Measurements from ENCODE around the gene WDR1. TPM values are rescaled to one million over a fixed set of nuclear protein-coding genes. Genes with fewer than 3 reads are reported as not detected.

WDR1 gene
- polyA plus RNA-seq (2012; ENCODE audit: insufficient read depth, insufficient read length, low read depth): 93.6 TPM

DNA sequence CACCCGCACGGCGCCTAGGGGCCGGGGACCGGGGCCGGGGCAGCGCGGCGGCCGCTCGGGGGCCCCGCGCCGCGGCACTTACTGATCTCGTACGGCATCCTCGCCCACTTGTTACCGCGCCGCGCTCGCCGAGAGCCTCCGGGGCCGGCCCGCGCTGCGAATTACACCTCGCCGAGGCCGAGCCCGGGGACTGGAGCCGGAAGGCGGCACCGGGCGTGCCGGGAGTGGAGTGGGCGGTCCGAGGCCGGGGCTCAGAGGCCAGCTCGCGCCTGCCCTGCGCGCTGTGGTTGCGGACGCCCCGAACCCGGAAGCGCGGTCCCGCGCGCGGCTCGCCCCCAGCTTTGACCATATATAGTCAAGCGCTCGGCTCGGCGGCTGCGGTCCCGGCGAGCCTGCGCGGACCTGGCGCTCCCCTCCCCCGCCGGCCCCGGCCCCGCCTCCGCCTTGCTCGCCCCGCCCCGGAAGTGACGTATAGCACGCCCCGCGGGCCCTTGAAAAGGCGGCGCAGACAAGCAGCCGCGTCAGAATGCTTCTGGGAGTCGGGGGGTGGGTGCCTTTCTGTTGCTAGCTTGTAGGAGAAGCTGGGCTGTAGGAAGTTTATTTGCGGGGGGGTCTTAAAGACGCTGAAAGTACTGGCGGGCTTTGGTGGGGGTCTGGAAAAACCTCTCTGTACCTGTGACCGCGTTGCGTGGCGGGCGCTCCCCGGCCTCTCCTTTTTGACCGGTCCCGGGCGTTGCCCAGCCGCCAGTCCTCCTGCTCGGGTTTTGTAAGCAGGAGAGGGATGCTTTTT, at the start of gene WDR1:
TSS of gene WDR1 (minus strand) at position 231 of the 790 bp plus-strand sequence. CDS start at position 98, 133 bp downstream.
- H3K36me3 ChIP-seq: peaks cover 32% of the 10 kb centered on the region
- H3K4me3 ChIP-seq (ENCODE audit: low read depth, low read length): peak within 1 kb of the TSS; percentile 78
- TF ChIP-seq, protein P1, sequence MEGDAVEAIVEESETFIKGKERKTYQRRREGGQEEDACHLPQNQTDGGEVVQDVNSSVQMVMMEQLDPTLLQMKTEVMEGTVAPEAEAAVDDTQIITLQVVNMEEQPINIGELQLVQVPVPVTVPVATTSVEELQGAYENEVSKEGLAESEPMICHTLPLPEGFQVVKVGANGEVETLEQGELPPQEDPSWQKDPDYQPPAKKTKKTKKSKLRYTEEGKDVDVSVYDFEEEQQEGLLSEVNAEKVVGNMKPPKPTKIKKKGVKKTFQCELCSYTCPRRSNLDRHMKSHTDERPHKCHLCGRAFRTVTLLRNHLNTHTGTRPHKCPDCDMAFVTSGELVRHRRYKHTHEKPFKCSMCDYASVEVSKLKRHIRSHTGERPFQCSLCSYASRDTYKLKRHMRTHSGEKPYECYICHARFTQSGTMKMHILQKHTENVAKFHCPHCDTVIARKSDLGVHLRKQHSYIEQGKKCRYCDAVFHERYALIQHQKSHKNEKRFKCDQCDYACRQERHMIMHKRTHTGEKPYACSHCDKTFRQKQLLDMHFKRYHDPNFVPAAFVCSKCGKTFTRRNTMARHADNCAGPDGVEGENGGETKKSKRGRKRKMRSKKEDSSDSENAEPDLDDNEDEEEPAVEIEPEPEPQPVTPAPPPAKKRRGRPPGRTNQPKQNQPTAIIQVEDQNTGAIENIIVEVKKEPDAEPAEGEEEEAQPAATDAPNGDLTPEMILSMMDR (IDR thresholded peaks at IDR 0.05; ENCODE audit: low read depth, low read length): no peak
- H3K9me3 ChIP-seq: no peaks in the 10 kb centered on the region
- 0 out of 2 replicates have a peak, but pooled peaks cover 3% of the 10 kb centered on the region for H3K4me1 ChIP-seq
- H3K27me3 ChIP-seq: no peaks in the 10 kb centered on the region
- DNase-seq: peak; percentile 96

DNA sequence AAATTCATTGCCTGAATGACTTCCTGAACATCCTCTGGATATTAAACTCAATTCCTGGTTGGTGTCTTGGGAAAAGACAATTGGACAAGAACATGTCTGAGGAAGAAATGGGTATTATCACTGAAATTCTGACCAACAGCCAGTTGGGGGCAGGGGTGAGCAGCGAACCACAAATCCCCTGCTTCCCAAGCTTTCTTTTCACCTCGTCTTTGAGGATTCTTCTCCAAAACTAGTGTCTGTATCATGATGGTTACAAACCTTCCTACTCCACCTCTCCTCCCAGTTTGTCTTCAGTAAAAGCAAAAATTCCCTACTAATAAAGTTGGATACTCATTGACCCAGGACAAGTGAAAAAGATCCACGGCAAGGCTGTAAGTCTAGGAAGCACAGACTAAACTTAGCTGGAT, 48.3 kb upstream of the WDR1 start:
- Histone ChIP-seq H3K4me1 (no peaks in the 10 kb centered on the region), H3K27me3 (no peaks in the 10 kb centered on the region), H3K4me3 (ENCODE audit: low read depth, low read length) (no peak overlapping the region), H3K36me3 (no peaks in the 10 kb centered on the region), H3K9me3 (no peaks in the 10 kb centered on the region)
- DNase-seq: peak; percentile 29
- TF ChIP-seq, protein P1 (IDR thresholded peaks at IDR 0.05; ENCODE audit: low read depth, low read length): peak; percentile 69

DNA sequence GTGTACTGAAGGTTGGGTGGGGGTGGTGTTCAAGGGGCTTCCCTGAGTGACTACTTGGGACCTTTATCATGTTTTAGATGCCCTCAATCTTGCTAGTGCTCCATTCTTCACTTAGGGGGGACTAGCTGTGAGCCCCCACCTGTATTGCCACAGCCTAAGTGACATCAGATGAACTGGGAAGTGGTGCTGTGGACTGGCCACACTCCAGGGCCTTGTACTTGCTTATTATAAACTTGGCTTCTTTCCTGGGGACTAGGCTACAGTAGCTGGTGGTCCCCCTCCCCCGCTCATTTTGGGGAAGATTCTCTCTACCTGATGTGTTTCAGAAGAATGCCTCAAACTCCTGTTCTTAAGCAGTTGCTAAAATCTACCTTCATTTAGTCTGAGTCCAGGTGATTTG, 46.7 kb upstream of the WDR1 start:
- Histone ChIP-seq H3K9me3 (no peaks in the 10 kb centered on the region), H3K27me3 (no peaks in the 10 kb centered on the region), H3K36me3 (no peaks in the 10 kb centered on the region), H3K4me1 (no peaks in the 10 kb centered on the region), H3K4me3 (ENCODE audit: low read depth, low read length) (no peak overlapping the region)
- TF ChIP-seq, protein P1 (IDR thresholded peaks at IDR 0.05; ENCODE audit: low read depth, low read length): no peak
- no peak for DNase-seq

DNA sequence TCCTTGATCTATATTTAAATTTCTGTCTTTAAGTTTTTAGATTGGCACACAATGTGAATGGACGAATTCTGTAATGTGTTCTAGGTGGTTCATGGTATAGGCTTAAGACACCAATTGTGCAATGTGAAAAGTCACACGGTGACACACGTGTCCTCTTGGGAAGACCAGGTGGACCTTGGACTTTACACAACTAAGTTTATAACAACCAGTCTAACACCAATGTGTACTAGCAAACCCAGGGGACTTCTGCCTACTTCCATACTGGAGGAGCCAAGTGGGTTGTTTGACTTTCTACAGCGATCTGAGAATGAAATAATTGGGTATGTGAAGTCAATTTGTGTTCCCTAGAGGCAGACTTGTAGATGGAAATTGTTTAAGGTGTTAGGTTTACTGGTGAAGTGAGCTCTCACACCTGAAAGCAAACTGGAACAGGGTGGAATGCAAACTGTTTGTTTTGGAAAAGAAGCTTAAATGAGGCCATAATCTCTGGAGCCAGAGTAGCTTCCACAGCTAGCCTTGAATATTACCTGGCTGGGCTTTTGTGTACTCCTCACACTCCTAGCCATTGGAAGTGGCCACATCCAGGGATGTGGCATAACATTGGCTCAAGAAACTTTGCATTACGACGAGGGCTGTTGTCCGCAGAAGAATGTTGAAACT, 45.9 kb upstream of the WDR1 start:
- Histone ChIP-seq H3K27me3 (no peaks in the 10 kb centered on the region), H3K36me3 (no peaks in the 10 kb centered on the region), H3K9me3 (no peaks in the 10 kb centered on the region), H3K4me1 (no peaks in the 10 kb centered on the region), H3K4me3 (ENCODE audit: low read depth, low read length) (no peak overlapping the region)
- TF ChIP-seq, protein P1 (IDR thresholded peaks at IDR 0.05; ENCODE audit: low read depth, low read length): no peak
- DNase-seq: no peak

- H3K4me3 ChIP-seq (ENCODE audit: low read depth, low read length): no peak overlapping the region
- H3K27me3 ChIP-seq: no peaks in the 10 kb centered on the region
- DNase-seq: no peak
- no peaks in the 10 kb centered on the region for H3K36me3 ChIP-seq
- H3K4me1 ChIP-seq: no peaks in the 10 kb centered on the region
- H3K9me3 ChIP-seq: no peaks in the 10 kb centered on the region
- TF ChIP-seq, protein P1 (IDR thresholded peaks at IDR 0.05; ENCODE audit: low read depth, low read length): no peak
These were observed 45.2 kb upstream of the WDR1 start for GRCh38 chr4:10161840-10162239.

DNA sequence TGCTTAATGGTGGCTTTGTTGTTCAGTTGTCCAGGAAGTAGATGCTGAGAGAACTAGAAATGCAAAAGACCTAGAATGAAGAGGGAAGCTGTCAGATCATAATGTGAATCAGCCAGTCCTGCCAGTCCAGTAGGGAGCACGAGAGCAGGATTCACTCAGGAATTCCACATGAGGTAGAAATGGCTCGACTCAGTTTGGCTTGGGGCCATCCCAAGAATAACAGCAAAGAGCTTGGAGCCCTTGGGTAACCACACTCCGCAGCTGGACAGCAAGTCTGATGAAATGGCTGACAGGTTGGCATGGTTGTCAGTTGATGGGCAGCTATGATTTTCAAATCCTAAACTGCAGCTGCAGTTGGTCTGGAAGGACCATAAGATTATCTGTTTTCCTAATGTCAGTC, 44.5 kb upstream of the WDR1 start:
- no peak overlapping the region for H3K4me3 ChIP-seq (ENCODE audit: low read depth, low read length)
- no peaks in the 10 kb centered on the region for H3K27me3 ChIP-seq
- no peak for DNase-seq
- no peaks in the 10 kb centered on the region for H3K36me3 ChIP-seq
- TF ChIP-seq, protein P1 (IDR thresholded peaks at IDR 0.05; ENCODE audit: low read depth, low read length): no peak
- no peaks in the 10 kb centered on the region for H3K4me1 ChIP-seq
- H3K9me3 ChIP-seq: no peaks in the 10 kb centered on the region

Measured in BE2C (cell line).